Stromal cell of bone marrow (primary cell): ENCODE results near the gene FOXK2.

Source experiments
- DNase-seq: peaks from one replicate; pipeline ENCODE4 v3.0.0-alpha.2; 2012; ENCODE audit warnings: low read depth

FOXK2 gene

DNA sequence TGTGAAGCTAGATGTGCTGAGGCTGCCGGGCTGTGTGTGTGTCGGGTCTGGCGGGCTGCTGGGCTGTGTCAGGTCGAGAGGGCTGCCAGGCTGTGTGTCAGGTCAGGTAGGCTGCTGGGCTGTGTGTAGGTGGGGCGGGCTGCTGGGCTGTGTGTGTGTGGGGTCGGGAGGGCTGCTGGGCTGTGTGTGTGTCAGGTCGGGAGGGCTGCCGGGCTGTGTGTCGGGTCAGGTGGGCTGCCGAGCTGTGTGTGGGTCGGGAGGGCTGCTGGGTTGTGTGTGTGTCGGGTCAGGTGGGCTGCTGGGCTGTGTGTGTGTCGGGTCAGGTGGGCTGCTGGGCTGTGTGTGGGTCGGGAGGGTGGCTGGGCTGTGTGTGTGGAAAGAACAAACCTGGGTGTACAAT is 120.1 kb downstream of the FOXK2 start:
- no peak for DNase-seq

DNA sequence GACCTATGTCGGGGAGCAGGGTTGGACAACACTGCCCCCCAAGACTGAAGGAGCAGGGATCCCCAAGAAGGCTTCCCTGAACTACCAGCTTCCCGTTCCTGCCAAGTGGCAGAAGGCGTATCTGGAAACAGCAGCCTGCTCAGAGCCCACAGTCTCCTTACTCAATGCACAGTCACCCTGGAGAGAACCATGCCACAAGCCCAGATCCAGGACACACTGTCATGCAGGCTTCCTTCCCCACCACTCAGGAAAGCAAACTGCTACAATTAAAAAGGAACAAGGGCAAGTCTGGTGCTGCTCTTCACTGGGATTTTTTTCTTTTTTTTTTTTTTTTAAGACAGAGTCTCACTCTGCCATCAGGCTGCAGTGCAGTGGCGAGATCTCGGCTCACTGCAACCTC is 120.5 kb downstream of the FOXK2 start:
- DNase-seq = no peak

- DNase-seq = no peak
Measured at GRCh38 chr17:82642022-82642421, 122.5 kb downstream of the FOXK2 start.

DNA sequence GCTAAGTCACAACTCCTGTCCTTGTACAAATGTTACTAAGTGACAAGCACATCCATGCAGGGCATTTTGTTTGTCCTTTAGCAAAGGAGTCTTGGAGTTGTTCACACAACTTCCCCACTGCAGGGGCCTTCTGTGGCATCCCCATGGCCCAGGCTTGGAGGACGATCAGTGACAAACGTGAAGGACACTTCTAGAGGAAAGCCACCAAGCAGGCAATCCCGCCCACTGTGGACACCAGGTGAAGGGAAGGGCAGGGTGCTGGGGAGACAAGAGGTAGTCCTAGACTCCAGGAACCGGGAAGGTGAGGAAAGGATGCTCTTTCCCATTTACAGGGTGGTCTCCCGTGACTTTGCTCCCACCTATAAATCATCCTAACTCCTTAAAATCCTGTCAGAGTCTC is 124.6 kb downstream of the FOXK2 start:
- no peak for DNase-seq

DNA sequence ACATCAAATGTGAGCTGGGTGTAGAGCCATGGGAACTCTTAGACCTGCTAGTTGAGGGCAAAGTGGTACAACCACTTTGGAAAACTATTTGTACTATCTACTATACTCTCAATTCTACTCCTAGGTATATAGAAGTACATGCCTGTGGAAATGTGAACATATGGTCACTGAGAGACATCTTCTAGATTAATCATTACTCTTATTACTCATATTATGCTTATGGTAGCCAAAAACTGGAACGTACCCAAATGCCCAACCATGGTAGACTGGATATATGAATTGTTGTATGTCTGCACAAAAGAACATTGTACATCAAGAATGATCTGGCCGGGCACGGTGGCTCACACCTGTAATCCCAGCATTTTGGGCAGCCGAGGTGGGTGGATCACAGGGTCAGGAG is 126.0 kb downstream of the FOXK2 start:
- DNase-seq = no peak

DNA sequence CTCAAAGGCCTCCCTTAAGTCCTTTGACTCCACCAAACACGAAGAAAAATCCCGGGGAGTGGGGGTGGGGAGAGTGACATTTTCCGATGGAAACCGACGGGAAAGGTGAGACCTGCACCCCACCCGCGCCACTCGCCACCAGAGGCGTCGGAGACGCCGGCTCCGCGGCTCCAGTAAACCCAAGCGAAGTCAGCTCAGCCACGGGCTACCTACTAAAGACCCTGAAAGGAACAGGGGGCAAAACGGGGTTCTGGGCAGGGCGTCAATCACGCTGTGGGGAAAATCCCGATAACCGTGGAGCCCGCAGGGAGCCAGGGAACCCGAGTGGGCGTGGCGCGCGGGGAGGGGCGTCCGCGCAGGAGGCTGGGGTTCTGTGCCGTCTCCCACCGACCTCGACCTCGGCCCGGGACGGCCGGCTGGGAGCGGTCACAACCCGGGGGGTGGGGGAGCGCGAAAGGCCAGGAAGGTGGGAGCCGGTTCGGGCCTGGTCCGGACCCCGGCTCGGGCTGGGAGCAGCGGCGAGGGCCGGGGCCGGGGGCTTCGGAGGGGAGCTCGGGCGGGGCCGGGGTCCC is 128.1 kb downstream of the FOXK2 start:
- DNase-seq = no peak

DNA sequence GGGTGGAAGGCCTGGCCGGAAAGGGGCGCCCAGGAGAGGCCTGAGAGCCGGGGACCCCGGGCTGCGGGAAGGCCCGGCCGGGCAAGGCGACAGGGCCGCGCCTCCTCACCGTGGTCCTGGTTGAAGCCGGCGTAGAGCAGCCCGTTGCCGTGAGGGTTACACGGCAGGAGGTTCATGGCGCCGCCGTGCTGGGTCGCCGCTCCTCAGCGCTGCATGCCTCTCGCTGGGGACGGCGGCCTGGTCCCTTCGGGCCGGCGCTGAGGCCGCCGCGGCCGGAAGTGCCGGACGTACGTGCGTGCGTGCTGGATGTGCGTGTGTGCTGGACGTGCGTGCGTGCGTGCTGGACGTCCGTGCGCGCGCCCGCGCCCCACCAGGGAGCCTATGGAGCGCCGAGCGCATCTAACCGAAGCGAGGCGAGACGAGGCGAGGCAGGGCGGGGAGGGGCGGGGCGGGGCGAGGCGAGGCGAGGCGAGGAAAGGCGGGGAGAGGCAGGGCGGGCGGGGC is 128.7 kb downstream of the FOXK2 start, which contains the start of gene WDR45B:
Gene WDR45B (minus strand): TSS at position 280 of the 504 bp plus-strand sequence. CDS start 104 bp downstream, at position 176.
- DNase-seq = peak; percentile 92

GRCh38 chr17:82648742-82649331 is 129.3 kb downstream of the FOXK2 start:
- DNase-seq = no peak

DNA sequence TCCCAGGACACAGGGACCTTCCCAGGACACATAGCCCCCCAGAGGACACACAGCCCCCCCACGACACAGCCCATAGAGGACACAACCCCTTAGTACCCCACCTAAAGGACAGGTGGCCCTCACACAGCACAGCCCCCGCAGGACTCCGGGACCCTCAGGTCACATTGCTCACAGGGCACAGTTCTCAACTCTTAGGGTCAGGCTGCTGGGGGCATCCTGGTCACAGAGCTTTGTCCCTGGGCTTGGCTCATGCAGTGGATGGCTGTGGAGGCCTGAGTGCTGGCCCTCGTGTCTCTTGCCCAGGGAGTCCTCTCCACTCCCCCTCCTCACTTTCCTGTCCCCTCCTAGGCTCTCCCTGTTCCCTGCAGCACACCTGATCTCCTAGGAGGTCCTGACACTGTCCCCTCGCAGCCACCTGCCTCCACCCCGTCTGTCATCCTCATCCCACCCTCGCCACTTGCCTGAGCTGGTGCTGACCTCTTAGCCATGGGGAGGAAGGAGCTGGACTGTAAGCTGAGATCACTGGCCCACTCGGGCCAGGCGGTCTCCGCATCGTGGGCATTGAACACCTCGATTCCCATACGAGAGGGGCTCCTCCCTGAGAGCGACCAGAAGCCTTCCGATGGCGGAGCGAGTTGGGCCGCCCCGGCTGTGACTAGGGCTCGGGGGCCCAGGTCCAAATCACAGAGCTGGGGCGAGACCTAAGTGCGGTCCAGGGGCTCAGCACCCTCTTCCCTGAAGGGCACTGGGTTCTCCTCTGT is 130.1 kb downstream of the FOXK2 start:
- no peak for DNase-seq

GRCh38 chr17:82650723-82651122 is 131.2 kb downstream of the FOXK2 start:
- DNase-seq = no peak

DNA sequence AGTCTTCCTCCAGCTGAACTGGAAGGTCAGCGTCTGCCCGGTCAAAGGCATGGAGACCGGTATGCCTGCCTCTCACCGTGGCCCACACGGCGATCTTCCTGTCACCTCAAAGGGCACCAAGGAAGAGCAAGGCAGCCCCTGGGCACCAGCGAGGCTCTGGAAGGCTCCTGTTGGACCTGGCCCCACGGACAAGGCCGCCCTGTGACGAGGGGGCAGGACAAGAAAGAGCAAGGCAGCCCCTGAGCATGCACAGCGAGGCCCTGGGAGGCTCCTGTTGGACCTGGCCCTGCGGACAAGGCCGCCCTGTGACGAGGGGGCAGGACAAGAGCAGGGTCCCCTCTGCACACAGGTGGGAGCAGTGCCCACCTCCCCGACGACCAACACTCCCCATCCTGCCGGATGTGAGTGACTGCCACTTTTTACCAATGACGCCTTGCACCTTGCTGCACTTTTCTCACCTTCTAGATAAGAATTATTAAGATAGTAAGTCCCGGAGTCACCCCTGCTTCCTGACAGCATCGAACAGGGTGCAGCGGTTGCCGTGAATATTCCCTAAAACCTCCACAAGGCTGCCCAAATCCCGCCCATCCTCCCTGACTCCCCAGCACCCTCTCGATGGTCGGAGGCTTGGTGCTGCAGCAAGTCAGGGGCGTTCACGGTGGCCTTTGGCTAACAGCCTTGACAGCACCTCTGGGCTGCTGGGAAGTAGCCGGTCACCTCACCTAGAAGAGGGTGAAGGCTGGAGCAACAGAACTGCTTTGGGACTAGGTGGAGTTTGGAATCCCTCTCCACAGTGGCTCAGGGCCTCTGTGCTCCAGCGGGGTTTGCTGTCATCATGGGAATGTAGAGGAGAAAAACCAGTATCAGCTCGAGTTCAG is 134.4 kb downstream of the FOXK2 start:
- DNase-seq = no peak
